PC-3 (cell line): ENCODE data around the gene SH3BP4.

ENCODE experiments used
- CTCF ChIP-seq: fragments of 300-600 bp; sonication (generic); conservative IDR thresholded peaks from 2 replicates; pipeline ENCODE4 v1.5.1; 2017; ENCODE audit warnings: antibody characterized with exemption, low read depth, mild to moderate bottlenecking, low read length
- EZH2 ChIP-seq: fragments of 300-600 bp; sonication (generic); IDR thresholded peaks from one replicate; pipeline ENCODE4 v1.6.1; 2017; ENCODE audit warnings: antibody characterized with exemption, mild to moderate bottlenecking, low read length; ENCODE audit not compliant: unreplicated experiment
- EZH2phosphoT487 ChIP-seq: fragments of 300-600 bp; sonication (generic); IDR thresholded peaks from 2 replicates; pipeline ENCODE4 v1.6.1; 2018; ENCODE audit warnings: mild to moderate bottlenecking, antibody characterized with exemption, low read length, borderline replicate concordance

GRCh38 chr2:234947556-234947955 lies 4.3 kb upstream of the SH3BP4 start:
- TF ChIP-seq CTCF (no peak), EZH2 (no peak), EZH2phosphoT487 (no peak)
